Measurements from ENCODE around the gene GLRA1.

Gene GLRA1

DNA sequence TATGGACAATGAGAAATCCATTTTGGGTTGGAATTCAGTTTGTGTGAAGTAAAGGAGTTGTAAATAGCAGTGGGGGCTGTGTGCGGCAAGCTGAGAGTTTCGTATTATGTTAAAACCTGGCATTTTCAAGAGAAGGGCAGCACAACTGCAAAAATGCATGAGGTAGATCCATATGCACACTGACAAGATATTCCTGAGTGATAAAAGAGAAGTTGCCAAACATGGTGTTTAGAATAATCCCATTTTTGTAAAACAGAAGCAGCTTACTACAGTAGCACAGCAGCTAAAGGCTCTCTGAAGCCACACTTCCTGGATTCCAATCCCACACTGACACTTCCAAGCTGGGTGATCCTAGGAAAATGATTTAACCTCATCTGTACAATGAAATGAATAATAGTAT is 11.2 kb downstream of the GLRA1 start:
- Mint-ChIP-seq H3K9me3 (no peaks in the 10 kb centered on the region), H3K36me3 (ENCODE audit: low read depth) (no peaks in the 10 kb centered on the region), H3K27me3 (ENCODE audit: low read depth, poor library complexity) (peaks cover 8% of the 10 kb centered on the region), H3K4me3 (no peak overlapping the region), H3K27ac (no peak overlapping the region), H3K4me1 (no peaks in the 10 kb centered on the region)
- TF ChIP-seq, protein P1, sequence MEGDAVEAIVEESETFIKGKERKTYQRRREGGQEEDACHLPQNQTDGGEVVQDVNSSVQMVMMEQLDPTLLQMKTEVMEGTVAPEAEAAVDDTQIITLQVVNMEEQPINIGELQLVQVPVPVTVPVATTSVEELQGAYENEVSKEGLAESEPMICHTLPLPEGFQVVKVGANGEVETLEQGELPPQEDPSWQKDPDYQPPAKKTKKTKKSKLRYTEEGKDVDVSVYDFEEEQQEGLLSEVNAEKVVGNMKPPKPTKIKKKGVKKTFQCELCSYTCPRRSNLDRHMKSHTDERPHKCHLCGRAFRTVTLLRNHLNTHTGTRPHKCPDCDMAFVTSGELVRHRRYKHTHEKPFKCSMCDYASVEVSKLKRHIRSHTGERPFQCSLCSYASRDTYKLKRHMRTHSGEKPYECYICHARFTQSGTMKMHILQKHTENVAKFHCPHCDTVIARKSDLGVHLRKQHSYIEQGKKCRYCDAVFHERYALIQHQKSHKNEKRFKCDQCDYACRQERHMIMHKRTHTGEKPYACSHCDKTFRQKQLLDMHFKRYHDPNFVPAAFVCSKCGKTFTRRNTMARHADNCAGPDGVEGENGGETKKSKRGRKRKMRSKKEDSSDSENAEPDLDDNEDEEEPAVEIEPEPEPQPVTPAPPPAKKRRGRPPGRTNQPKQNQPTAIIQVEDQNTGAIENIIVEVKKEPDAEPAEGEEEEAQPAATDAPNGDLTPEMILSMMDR (IDR thresholded peaks at IDR 0.05), result no peak
- no peak for DNase-seq

DNA sequence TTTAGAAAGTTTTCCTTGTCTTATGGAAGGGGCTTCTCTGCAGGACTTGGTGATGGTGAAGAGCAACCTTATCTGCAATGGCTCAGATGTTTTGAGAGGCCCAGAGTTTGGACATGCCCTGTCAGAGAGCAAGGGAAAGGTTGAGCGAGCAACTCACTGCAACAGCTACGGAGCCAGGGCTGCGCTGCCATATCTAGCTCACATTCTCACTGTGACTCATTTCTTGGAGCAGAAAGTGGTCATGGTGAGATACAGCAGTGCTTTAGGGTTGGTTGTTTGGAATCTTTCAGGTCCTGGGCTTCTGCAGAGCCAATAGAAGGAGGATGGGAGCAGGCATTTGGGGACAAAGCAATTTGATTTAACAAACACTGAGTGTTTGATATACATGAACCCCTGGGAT is 12.3 kb downstream of the GLRA1 start:
- no peak for DNase-seq
- TF ChIP-seq, protein P1 (IDR thresholded peaks at IDR 0.05), result no peak
- no peaks in the 10 kb centered on the region for H3K36me3 Mint-ChIP-seq (ENCODE audit: low read depth)
- no peaks in the 10 kb centered on the region for H3K4me1 Mint-ChIP-seq
- H3K27me3 Mint-ChIP-seq (ENCODE audit: low read depth, poor library complexity), result peaks cover 12% of the 10 kb centered on the region
- H3K4me3 Mint-ChIP-seq, result no peak overlapping the region
- peak overlapping the region; percentile 8 for H3K27ac Mint-ChIP-seq
- H3K9me3 Mint-ChIP-seq, result no peaks in the 10 kb centered on the region

DNA sequence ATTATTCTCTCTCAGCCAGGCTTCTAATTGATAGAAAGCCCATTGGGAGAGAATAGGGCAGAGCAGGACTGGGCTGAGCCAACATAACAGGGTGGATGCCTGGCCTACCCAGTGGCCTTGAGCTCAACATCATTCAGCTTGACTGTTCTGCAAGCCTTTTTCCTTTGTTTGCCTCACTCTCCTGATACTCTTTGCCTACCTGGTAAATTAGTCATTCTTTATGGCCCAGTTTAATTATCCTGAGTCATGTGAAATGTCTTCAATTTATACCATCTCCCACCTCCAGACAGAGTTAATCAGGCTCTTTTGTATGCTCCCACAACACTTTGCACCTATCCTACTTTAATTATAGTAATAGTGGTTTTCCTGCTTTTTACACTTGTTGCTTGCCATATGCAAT is 13.6 kb downstream of the GLRA1 start:
- Mint-ChIP-seq H3K27ac (no peak overlapping the region), H3K4me1 (no peaks in the 10 kb centered on the region), H3K4me3 (no peak overlapping the region), H3K9me3 (no peaks in the 10 kb centered on the region), H3K27me3 (ENCODE audit: low read depth, poor library complexity) (peaks cover 21% of the 10 kb centered on the region), H3K36me3 (ENCODE audit: low read depth) (no peaks in the 10 kb centered on the region)
- TF ChIP-seq, protein P1 (IDR thresholded peaks at IDR 0.05), result no peak
- no peak for DNase-seq

- H3K27me3 Mint-ChIP-seq (ENCODE audit: low read depth, poor library complexity), result peaks cover 27% of the 10 kb centered on the region
- TF ChIP-seq, protein P1 (IDR thresholded peaks at IDR 0.05), result no peak
- H3K36me3 Mint-ChIP-seq (ENCODE audit: low read depth), result no peaks in the 10 kb centered on the region
- no peak overlapping the region for H3K27ac Mint-ChIP-seq
- no peak for DNase-seq
- H3K9me3 Mint-ChIP-seq, result no peaks in the 10 kb centered on the region
- no peak overlapping the region for H3K4me3 Mint-ChIP-seq
- no peaks in the 10 kb centered on the region for H3K4me1 Mint-ChIP-seq
Observed at GRCh38 chr5:151909628-151910027, 15.0 kb downstream of the GLRA1 start.

GRCh38 chr5:151906246-151906645 is 18.4 kb downstream of the GLRA1 start:
- Mint-ChIP-seq H3K4me1 (peaks cover 12% of the 10 kb centered on the region), H3K4me3 (no peak overlapping the region), H3K27ac (no peak overlapping the region), H3K36me3 (ENCODE audit: low read depth) (no peaks in the 10 kb centered on the region), H3K27me3 (ENCODE audit: low read depth, poor library complexity) (peaks cover 42% of the 10 kb centered on the region), H3K9me3 (no peaks in the 10 kb centered on the region)
- no peak for DNase-seq
- TF ChIP-seq, protein P1 (IDR thresholded peaks at IDR 0.05), result no peak

DNA sequence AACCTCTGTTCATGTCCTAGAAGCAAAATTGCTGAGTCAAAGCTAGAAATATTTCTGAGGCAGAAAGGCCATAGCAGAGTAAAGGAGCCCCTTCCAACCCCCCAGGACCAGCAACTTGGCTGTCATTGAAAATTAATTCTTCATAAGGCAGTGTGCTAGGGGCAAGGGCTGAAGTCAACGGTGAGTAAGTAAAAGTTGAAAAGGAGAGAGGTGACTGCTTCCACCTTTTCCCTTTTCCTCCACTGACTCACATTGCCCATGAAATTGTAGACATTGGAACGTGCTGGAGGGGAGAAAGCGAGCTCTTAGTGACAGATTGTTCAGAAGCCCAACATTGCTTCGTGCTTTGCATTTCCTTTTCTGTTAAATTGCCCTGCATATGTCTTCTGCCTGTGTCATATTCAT is 19.1 kb downstream of the GLRA1 start:
- Mint-ChIP-seq H3K9me3 (no peaks in the 10 kb centered on the region), H3K27me3 (ENCODE audit: low read depth, poor library complexity) (peaks cover 38% of the 10 kb centered on the region), H3K36me3 (ENCODE audit: low read depth) (no peaks in the 10 kb centered on the region), H3K4me3 (no peak overlapping the region), H3K27ac (no peak overlapping the region), H3K4me1 (peaks cover 12% of the 10 kb centered on the region)
- TF ChIP-seq, protein P1 (IDR thresholded peaks at IDR 0.05), result no peak
- DNase-seq, result no peak
